HG02642 (cell line): ENCODE results near the gene NOSTRIN.
A peak's percentile ranks its signal among the peaks of the same experiment; 100 is the strongest.
"Not testable (repeated sequence)": the region's sequence is repeated elsewhere in the genome, so short reads cannot be mapped to it uniquely, and the experiment has no call there.

ENCODE experiments used
- ATAC-seq: cut with Tn5 transposase; IDR thresholded peaks from one replicate; pipeline ENCODE4 v1.9.1; 2021; ENCODE audit warnings: mild to moderate bottlenecking; ENCODE audit not compliant: unreplicated experiment, poor library complexity

Gene NOSTRIN

GRCh38 chr2:168801961-168802858, at the start of gene NOSTRIN:
Gene NOSTRIN, plus strand, starts transcription at chr2:168802637. Its CDS starts 10 bp downstream, at chr2:168802647.
- no peak for ATAC-seq

- ATAC-seq: no peak
These were observed 48.6 kb upstream of the NOSTRIN start for GRCh38 chr2:168753765-168754329.

GRCh38 chr2:168757223-168757622, 45.2 kb upstream of the NOSTRIN start:
- no peak for ATAC-seq

- peak; percentile 69 for ATAC-seq
These were observed 43.2 kb upstream of the NOSTRIN start for GRCh38 chr2:168758970-168759820.

- ATAC-seq: no peak
These were observed 37.0 kb upstream of the NOSTRIN start for GRCh38 chr2:168765401-168765800.

GRCh38 chr2:168766600-168766999, 35.8 kb upstream of the NOSTRIN start:
- no peak for ATAC-seq

- ATAC-seq: no peak
These were observed 35.2 kb upstream of the NOSTRIN start for GRCh38 chr2:168767258-168767657.

GRCh38 chr2:168768357-168768756, 34.1 kb upstream of the NOSTRIN start:
- not testable (repeated sequence) for ATAC-seq

GRCh38 chr2:168770796-168771195, 31.6 kb upstream of the NOSTRIN start:
- no peak for ATAC-seq

GRCh38 chr2:168772704-168773103, 29.7 kb upstream of the NOSTRIN start:
- no peak for ATAC-seq

GRCh38 chr2:168773128-168773527, 29.3 kb upstream of the NOSTRIN start:
- no peak for ATAC-seq

- ATAC-seq: peak; percentile 71
These were observed 28.5 kb upstream of the NOSTRIN start for GRCh38 chr2:168773719-168774521.

GRCh38 chr2:168775837-168776236, 26.6 kb upstream of the NOSTRIN start:
- no peak for ATAC-seq

- ATAC-seq: no peak
These were observed 21.8 kb upstream of the NOSTRIN start for GRCh38 chr2:168780669-168781071.

GRCh38 chr2:168781191-168781817, 21.1 kb upstream of the NOSTRIN start:
- ATAC-seq: no peak

GRCh38 chr2:168782271-168782670, 20.2 kb upstream of the NOSTRIN start:
- ATAC-seq: no peak

GRCh38 chr2:168784993-168785392, 17.4 kb upstream of the NOSTRIN start:
- ATAC-seq: no peak

GRCh38 chr2:168787098-168787781, 15.2 kb upstream of the NOSTRIN start:
- ATAC-seq: no peak

GRCh38 chr2:168787782-168788376, 14.6 kb upstream of the NOSTRIN start:
- no peak for ATAC-seq
